ENCODE results near the gene GRIPAP1. TPM values are rescaled to one million over a fixed set of nuclear protein-coding genes. Genes with fewer than 3 reads are reported as not detected.

The GRIPAP1 gene
- total RNA-seq, 1 donor from 2014 or later, result 89.9 TPM

DNA sequence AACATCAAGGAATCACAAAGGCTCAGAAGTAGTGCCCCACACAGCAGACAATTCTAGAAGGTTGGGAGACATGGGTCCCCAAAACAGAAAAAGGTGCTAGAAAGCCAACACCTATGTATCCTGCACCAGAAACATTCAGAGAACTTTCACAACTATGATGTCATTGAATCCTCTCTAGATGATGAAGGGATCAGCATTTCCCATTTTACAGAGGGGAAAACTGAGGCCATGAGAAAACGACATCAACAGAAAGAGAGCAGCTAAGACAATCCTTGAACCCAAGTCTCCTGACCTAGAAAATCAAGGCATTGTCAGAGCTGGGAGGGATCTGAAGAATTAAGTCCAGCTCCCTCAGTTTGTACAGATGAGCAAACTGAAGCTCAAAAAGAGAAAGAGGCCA, 33.7 kb downstream of the GRIPAP1 start:
- peaks cover 7% of the 10 kb centered on the region for H3K9me3 Mint-ChIP-seq (ENCODE audit: low read depth)
- TF ChIP-seq, protein P1, sequence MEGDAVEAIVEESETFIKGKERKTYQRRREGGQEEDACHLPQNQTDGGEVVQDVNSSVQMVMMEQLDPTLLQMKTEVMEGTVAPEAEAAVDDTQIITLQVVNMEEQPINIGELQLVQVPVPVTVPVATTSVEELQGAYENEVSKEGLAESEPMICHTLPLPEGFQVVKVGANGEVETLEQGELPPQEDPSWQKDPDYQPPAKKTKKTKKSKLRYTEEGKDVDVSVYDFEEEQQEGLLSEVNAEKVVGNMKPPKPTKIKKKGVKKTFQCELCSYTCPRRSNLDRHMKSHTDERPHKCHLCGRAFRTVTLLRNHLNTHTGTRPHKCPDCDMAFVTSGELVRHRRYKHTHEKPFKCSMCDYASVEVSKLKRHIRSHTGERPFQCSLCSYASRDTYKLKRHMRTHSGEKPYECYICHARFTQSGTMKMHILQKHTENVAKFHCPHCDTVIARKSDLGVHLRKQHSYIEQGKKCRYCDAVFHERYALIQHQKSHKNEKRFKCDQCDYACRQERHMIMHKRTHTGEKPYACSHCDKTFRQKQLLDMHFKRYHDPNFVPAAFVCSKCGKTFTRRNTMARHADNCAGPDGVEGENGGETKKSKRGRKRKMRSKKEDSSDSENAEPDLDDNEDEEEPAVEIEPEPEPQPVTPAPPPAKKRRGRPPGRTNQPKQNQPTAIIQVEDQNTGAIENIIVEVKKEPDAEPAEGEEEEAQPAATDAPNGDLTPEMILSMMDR (IDR thresholded peaks at IDR 0.05; ENCODE audit: unreplicated experiment), result no peak

DNA sequence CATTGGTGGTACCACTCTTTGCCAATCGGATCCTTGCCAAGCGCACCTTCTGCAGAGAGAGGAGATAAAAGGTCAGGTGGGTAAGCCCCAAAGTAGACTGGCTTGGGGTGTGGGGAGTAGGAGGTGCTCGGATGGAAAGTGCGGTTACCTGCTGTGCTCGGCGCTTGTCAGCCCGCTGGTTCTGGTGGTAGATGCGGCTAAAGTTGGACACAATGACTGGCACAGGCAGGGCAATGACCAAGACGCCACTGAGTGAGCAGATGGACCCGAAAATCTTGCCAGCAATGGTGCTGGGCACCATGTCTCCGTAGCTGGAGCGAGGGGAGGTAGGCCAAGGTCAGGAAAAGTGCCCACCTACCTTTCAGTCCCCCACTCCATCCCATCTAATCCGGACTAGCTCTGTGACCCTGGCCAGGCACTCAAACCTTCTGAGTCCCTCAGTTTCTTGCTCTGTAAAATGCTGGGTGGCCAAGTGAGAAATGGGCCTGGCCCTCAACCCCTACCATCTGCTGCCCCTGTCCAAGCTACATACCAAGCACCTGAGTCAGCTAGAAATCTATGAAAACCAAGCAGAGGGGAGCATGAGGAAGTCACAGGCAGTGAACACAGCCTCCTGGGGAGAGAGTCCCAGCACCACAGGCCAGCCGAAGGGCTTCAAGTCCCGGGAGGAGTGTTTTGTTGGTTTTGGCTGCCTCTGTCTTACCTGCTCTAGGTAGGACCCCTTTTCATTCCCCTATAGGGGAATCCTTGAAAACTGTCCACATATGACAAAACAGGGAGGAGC, 35.1 kb downstream of the GRIPAP1 start:
- H3K4me1 Mint-ChIP-seq (ENCODE audit: low read depth), result peaks cover under 1% of the 10 kb centered on the region
- H3K4me3 Mint-ChIP-seq (ENCODE audit: low read depth), result no peak overlapping the region
- H3K36me3 Mint-ChIP-seq (ENCODE audit: insufficient read depth), result peaks cover 1% of the 10 kb centered on the region
- H3K27me3 Mint-ChIP-seq, result no peaks in the 10 kb centered on the region
- H3K27ac Mint-ChIP-seq, result peak overlapping the region; percentile 44
- H3K9me3 Mint-ChIP-seq (ENCODE audit: low read depth), result no peaks in the 10 kb centered on the region
- TF ChIP-seq, protein P1 (IDR thresholded peaks at IDR 0.05; ENCODE audit: unreplicated experiment), result no peak
- DNase-seq (ENCODE audit: low spot score, unreplicated experiment), result no peak

More for the DNA sequence above, 33.7 kb downstream of the GRIPAP1 start:
- H3K4me1 Mint-ChIP-seq (ENCODE audit: low read depth), result peaks cover 5% of the 10 kb centered on the region
- peaks cover 4% of the 10 kb centered on the region for H3K36me3 Mint-ChIP-seq (ENCODE audit: insufficient read depth)
- no peak overlapping the region for H3K4me3 Mint-ChIP-seq (ENCODE audit: low read depth)
- no peaks in the 10 kb centered on the region for H3K27me3 Mint-ChIP-seq
- DNase-seq (ENCODE audit: low spot score, unreplicated experiment), result no peak
- no peak overlapping the region for H3K27ac Mint-ChIP-seq

DNA sequence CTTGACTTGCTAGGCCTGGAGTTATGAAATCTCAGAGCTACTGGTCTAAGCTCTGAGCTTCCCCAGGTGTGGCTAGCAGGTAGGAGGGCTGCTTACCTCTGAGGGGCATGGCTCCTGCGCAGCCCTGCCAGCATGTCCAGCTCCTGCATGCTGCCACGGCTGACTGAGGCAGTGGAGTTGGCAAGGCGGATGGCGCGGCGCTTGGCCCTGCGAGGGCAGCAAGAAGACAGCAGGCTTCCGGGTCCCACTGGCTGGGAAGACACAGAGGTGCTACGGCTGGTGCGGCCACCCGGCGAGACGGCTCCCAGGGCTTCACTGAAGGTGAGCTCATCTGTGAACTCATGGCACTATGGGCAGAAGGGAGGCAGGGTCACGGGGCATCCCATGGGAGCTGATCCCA, 36.1 kb downstream of the GRIPAP1 start:
- H3K9me3 Mint-ChIP-seq (ENCODE audit: low read depth), result peaks cover 5% of the 10 kb centered on the region
- DNase-seq (ENCODE audit: low spot score, unreplicated experiment), result no peak

DNA sequence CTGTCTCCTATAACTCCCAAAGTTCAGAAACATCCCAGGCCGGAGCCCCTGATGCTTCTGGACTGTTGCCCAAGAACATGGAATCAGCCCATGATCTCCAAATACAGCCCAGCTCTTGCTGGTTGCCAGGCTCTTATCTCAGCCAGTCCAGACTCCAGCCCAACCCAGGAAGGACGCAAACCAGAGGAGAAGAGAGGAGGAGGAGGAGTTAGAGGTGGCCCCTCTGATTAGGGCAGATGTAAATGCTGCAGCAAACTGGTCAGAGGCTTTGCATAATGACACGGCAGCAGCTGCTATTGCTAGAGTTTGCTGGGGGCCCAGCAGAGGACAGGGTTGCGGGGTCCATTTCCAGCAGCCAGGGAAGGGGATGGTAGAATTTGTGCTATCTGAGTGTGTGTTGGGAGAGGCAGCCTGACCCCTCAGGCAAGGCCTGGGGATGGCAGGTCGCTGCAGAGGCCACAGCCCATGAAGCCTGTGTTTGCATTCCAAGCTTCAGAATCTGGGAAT, 40.4 kb downstream of the GRIPAP1 start:
- H3K4me3 Mint-ChIP-seq (ENCODE audit: low read depth), result no peak overlapping the region
- no peaks in the 10 kb centered on the region for H3K27me3 Mint-ChIP-seq

More for the DNA sequence above, 36.1 kb downstream of the GRIPAP1 start:
- peaks cover 5% of the 10 kb centered on the region for H3K4me1 Mint-ChIP-seq (ENCODE audit: low read depth)
- TF ChIP-seq, protein P1 (IDR thresholded peaks at IDR 0.05; ENCODE audit: unreplicated experiment), result no peak
- H3K36me3 Mint-ChIP-seq (ENCODE audit: insufficient read depth), result peaks cover 1% of the 10 kb centered on the region
- no peak overlapping the region for H3K4me3 Mint-ChIP-seq (ENCODE audit: low read depth)
- H3K27ac Mint-ChIP-seq, result no peak overlapping the region
- no peaks in the 10 kb centered on the region for H3K27me3 Mint-ChIP-seq

DNA sequence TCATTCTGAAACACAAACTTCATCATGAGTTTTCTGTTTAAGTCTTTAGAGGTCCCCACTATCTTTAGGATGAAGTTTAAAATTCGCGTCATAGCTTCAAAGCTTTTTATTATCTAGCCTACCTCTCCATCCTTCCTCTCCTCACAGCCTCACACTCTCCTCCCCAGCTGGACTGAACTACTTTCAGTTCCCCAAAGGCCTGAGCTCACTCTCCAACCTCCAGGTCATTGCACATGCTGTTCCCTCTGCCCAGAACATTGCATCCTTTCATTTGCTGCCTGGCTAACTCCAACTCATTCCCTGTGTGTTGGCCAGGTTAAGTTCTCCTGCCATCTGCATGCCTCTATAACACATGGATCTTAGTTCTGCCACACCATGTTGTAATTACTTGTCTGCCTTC, 41.8 kb downstream of the GRIPAP1 start:
- TF ChIP-seq, protein P1 (IDR thresholded peaks at IDR 0.05; ENCODE audit: unreplicated experiment), result no peak
- DNase-seq (ENCODE audit: low spot score, unreplicated experiment), result no peak
- Mint-ChIP-seq H3K9me3 (ENCODE audit: low read depth) (peaks cover 13% of the 10 kb centered on the region), H3K4me3 (ENCODE audit: low read depth) (peak overlapping the region; percentile 53), H3K27ac (no peak overlapping the region), H3K27me3 (no peaks in the 10 kb centered on the region), H3K36me3 (ENCODE audit: insufficient read depth) (peaks cover 1% of the 10 kb centered on the region), H3K4me1 (ENCODE audit: low read depth) (peaks cover 10% of the 10 kb centered on the region)

More for the DNA sequence above, 40.4 kb downstream of the GRIPAP1 start:
- H3K27ac Mint-ChIP-seq, result peak overlapping the region; percentile 76
- H3K4me1 Mint-ChIP-seq (ENCODE audit: low read depth), result peaks cover 5% of the 10 kb centered on the region
- TF ChIP-seq, protein P1 (IDR thresholded peaks at IDR 0.05; ENCODE audit: unreplicated experiment), result no peak
- peaks cover 13% of the 10 kb centered on the region for H3K9me3 Mint-ChIP-seq (ENCODE audit: low read depth)
- H3K36me3 Mint-ChIP-seq (ENCODE audit: insufficient read depth), result peaks cover 1% of the 10 kb centered on the region
- no peak for DNase-seq (ENCODE audit: low spot score, unreplicated experiment)
